Right lobe of liver (tissue), 4 donors: ENCODE measurements around the gene KIF11.

Experiments
- CTCF ChIP-seq, 4 donors: fragments of 200-600 bp in 3 of 4; fragments of 450-650 bp in 1 of 4; IDR thresholded peaks; one replicate each; pipeline versions ENCODE4 v1.5.1 to v1.8.0; 2016 to 2022; ENCODE audit warnings: antibody characterized with exemption in 4 of 4, mild to moderate bottlenecking in 2 of 4
- POLR2A ChIP-seq: fragments of 450-650 bp; IDR thresholded peaks from one replicate; pipeline ENCODE4 v1.6.1; 2017; ENCODE audit warnings: antibody characterized with exemption, mild to moderate bottlenecking
- donor health status: DM: no; HTN: no; CAD: no.
- donor health status: DM: no; HTN: no; CAD: no.
- donor health status: DM: no; HTN: yes; CAD: no.

- TF ChIP-seq CTCF (IDR thresholded peaks at IDR 0.05): no peak
- TF ChIP-seq POLR2A: no peak
Observed at GRCh38 chr10:92615515-92615914, 22.6 kb downstream of the KIF11 start.
